ENCODE data around the gene ADCK2.

DNA sequence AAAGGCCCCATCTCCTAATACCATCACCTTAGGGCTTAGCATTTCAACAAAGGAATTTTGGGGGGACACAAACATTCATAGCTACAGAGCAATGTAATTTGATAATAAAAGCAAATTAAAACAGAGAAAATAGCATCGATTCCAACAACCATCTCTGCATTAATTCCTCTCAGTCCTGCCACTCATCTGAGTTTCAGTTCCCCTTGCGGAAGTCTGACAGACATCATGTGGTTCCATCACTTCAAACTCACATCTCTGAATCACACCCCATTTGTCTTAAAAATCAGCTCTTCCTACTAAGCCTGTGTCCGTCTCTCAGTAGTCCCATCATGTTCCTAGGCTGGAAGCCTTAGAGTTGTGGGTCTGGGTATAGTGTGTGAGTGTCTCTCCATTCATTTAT lies 3.6 kb downstream of the ADCK2 start:
- TF ChIP-seq, protein P1, sequence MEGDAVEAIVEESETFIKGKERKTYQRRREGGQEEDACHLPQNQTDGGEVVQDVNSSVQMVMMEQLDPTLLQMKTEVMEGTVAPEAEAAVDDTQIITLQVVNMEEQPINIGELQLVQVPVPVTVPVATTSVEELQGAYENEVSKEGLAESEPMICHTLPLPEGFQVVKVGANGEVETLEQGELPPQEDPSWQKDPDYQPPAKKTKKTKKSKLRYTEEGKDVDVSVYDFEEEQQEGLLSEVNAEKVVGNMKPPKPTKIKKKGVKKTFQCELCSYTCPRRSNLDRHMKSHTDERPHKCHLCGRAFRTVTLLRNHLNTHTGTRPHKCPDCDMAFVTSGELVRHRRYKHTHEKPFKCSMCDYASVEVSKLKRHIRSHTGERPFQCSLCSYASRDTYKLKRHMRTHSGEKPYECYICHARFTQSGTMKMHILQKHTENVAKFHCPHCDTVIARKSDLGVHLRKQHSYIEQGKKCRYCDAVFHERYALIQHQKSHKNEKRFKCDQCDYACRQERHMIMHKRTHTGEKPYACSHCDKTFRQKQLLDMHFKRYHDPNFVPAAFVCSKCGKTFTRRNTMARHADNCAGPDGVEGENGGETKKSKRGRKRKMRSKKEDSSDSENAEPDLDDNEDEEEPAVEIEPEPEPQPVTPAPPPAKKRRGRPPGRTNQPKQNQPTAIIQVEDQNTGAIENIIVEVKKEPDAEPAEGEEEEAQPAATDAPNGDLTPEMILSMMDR (IDR thresholded peaks at IDR 0.05), result no peak
- no peak for TF ChIP-seq POLR2A (IDR thresholded peaks at IDR 0.05)

Measured in Peyer's patch (tissue), 4 donors.